Upper lobe of right lung (tissue), 1 donor: Measurements from ENCODE around the gene KLRC3. TPM values are rescaled to one million over a fixed set of nuclear protein-coding genes. Genes with fewer than 3 reads are reported as not detected.
A peak's percentile ranks its signal among the peaks of the same experiment; 100 is the strongest.
"Not testable (repeated sequence)": the region's sequence is repeated elsewhere in the genome, so short reads cannot be mapped to it uniquely, and the experiment has no call there.

ENCODE experiments used
- ATAC-seq: fragments of 200-7000 bp; cut with Tn5 transposase; one replicate; pipeline ENCODE4 v1.9.1; 2020; ENCODE audit warnings: mild to moderate bottlenecking, moderate library complexity
- DNase-seq: peaks from one replicate; pipeline ENCODE4 v3.0.0-alpha.2; 2020
- H3K27ac ChIP-seq: fragments of 200-600 bp; one replicate; pipeline ENCODE4 v1.8.0; 2022
- H3K27me3 ChIP-seq: fragments of 200-600 bp; one replicate; pipeline ENCODE4 v1.8.0; 2022; ENCODE audit warnings: mild to moderate bottlenecking
- H3K36me3 ChIP-seq: fragments of 200-600 bp; one replicate; pipeline ENCODE4 v1.8.0; 2022
- H3K4me1 ChIP-seq: fragments of 200-600 bp; one replicate; pipeline ENCODE4 v1.8.0; 2022
- H3K4me3 ChIP-seq: fragments of 200-600 bp; one replicate; pipeline ENCODE4 v1.8.0; 2022; ENCODE audit warnings: mild to moderate bottlenecking
- H3K9me3 ChIP-seq: fragments of 200-600 bp; one replicate; pipeline ENCODE4 v1.8.0; 2022
- intact Hi-C: fragments of 100-400 bp; cut with DNase I; formaldehyde crosslinking; loops from one replicate; pipeline ENCODE4 v1.11.0; 2022
- total RNA-seq: library from RNA; stranded (reverse); fragmentation: NEBNext Ultra II Directional; extraction: Animal tissue kit (Norgen Biotek cat#: 25700); gene quantifications from one replicate; pipeline ENCODE4 v1.2.1, GENCODE V29; 2021
- TF ChIP-seq, protein P1 (sequence below): fragments of 200-600 bp; IDR thresholded peaks from one replicate; pipeline ENCODE4 v1.8.0; 2022; ENCODE audit warnings: antibody characterized with exemption
- donor health status: DM: no; HTN: yes; CAD: no; lungs with severe emphysema.

The KLRC3 gene
- total RNA-seq, 1 donor from 2014 or later, result not detected

DNA sequence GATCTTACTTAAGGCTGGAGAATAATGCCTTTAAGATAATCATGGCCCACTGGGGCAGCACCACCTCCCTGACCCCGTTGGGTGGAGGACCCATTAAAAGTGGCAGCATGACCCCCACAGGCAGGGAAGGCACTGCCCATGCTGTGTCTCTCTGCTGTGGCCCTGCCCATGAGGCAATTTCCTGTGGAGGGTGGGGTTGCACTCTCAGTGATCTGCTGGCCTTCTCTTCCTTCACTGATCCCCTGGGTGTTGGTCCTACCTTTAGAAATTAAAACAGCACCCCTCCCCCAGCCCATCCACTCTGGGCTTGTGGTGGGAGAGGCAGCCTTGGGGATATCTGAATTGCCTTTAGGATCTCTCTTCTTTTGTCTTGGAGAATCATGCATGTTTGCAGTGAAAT lies 47.8 kb downstream of the KLRC3 start:
- intact Hi-C loops, result no loop called here
- DNase-seq, result no peak
- H3K36me3 ChIP-seq, result no peaks in the 10 kb centered on the region

GRCh38 chr12:10371893-10372535 lies 48.4 kb downstream of the KLRC3 start:
- ATAC-seq, H3K27me3 ChIP-seq, H3K4me1 ChIP-seq, H3K27ac ChIP-seq, H3K9me3 ChIP-seq, intact Hi-C loops, H3K36me3 ChIP-seq, DNase-seq, H3K4me3 ChIP-seq: not testable (repeated sequence)

More for the DNA sequence above, 47.8 kb downstream of the KLRC3 start:
- TF ChIP-seq, protein P1, sequence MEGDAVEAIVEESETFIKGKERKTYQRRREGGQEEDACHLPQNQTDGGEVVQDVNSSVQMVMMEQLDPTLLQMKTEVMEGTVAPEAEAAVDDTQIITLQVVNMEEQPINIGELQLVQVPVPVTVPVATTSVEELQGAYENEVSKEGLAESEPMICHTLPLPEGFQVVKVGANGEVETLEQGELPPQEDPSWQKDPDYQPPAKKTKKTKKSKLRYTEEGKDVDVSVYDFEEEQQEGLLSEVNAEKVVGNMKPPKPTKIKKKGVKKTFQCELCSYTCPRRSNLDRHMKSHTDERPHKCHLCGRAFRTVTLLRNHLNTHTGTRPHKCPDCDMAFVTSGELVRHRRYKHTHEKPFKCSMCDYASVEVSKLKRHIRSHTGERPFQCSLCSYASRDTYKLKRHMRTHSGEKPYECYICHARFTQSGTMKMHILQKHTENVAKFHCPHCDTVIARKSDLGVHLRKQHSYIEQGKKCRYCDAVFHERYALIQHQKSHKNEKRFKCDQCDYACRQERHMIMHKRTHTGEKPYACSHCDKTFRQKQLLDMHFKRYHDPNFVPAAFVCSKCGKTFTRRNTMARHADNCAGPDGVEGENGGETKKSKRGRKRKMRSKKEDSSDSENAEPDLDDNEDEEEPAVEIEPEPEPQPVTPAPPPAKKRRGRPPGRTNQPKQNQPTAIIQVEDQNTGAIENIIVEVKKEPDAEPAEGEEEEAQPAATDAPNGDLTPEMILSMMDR, result no peak
- Histone ChIP-seq H3K4me3 (no peak overlapping the region), H3K27me3 (no peaks in the 10 kb centered on the region), H3K4me1 (no peaks in the 10 kb centered on the region), H3K9me3 (no peaks in the 10 kb centered on the region), H3K27ac (no peak overlapping the region)
- peak; percentile 78 for ATAC-seq

DNA sequence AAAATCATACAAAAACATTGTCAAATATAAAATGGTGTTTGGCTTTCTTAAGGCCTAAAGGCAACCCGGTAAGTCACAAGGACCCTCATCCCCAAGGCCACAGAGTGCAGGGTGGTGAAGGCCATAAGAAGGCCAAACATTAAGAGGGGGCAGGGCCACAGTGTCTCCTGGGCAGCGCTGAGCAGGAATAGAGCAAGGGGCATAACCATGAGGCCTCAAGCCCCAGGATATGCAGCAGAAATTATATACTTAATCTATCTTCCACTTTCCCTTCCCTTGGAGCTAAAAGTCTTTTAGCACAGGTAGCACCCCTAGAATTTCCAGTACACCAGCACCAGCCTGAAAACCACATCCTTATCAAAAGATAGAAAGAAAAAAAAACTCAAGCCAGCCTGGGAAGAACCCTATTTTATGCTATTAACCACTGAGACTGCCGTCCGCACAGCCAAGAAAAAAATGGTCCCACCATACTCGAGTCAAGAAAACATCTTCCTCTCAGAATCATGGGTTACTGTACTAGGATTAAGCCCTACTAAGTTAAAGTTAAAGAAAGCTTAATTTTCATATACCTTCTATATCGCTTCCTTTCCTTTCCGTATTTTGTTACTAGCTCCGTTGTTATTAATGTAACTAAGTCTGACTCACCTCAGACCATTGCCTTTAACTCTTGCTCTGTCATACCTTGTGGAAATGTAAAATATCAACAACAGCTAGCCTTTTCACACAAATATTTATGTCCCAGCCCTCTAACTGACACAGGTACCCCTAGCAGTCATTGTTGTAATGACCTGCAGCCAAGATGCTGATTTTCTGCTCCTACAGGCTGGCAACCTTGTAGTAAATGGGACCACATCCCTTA lies 50.6 kb downstream of the KLRC3 start:
- no peak overlapping the region for H3K4me3 ChIP-seq
- intact Hi-C loops, result no loop called here
- H3K9me3 ChIP-seq, result no peaks in the 10 kb centered on the region
- TF ChIP-seq, protein P1, result no peak
- ATAC-seq (no peak), DNase-seq (no peak)
- H3K27ac ChIP-seq, result no peak overlapping the region
- H3K36me3 ChIP-seq, result no peaks in the 10 kb centered on the region
- no peaks in the 10 kb centered on the region for H3K27me3 ChIP-seq
- peaks cover 15% of the 10 kb centered on the region for H3K4me1 ChIP-seq

GRCh38 chr12:10368206-10369171 lies 51.9 kb downstream of the KLRC3 start:
- Histone ChIP-seq H3K4me3 (no peak overlapping the region), H3K9me3 (no peaks in the 10 kb centered on the region), H3K27me3 (no peaks in the 10 kb centered on the region), H3K4me1 (peaks cover 15% of the 10 kb centered on the region), H3K27ac (peak overlapping the region; percentile 61), H3K36me3 (no peaks in the 10 kb centered on the region)
- TF ChIP-seq, protein P1, result no peak
- ATAC-seq, result no peak
- intact Hi-C loops, result no loop called here
- DNase-seq, result no peak

- H3K9me3 ChIP-seq, H3K36me3 ChIP-seq, H3K4me3 ChIP-seq, H3K27me3 ChIP-seq, DNase-seq, intact Hi-C loops, ATAC-seq, H3K27ac ChIP-seq: not testable (repeated sequence)
- peaks cover 15% of the 10 kb centered on the region for H3K4me1 ChIP-seq
These were observed 52.7 kb downstream of the KLRC3 start for GRCh38 chr12:10367714-10368113.

DNA sequence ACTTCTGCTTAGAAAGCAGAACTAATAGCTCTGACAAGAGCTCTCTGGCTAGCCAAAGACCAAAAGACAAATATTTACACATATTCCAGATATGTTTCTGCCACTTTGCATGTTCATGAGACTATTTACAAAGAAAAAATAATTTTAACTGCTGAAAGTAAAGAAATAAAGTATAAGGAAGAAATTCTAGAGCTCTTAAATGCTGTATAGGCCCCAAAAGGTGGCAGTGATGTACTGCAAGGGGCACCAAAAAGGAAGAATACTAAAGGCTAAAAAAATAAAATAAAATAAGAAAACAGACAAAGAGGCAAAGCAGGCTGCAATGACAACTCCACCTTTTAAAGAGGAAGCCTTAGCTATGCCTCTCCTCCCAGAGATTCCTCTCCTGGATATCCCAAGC lies 53.5 kb downstream of the KLRC3 start:
- no peaks in the 10 kb centered on the region for H3K27me3 ChIP-seq
- no peaks in the 10 kb centered on the region for H3K36me3 ChIP-seq
- peaks cover 19% of the 10 kb centered on the region for H3K4me1 ChIP-seq
- intact Hi-C loops, result no loop called here
- TF ChIP-seq, protein P1, result peak; percentile 37
- ATAC-seq (no peak), DNase-seq (no peak)
- no peaks in the 10 kb centered on the region for H3K9me3 ChIP-seq
- peak overlapping the region; percentile 93 for H3K27ac ChIP-seq
- H3K4me3 ChIP-seq, result no peak overlapping the region
